Lung (tissue), 12 donors: ENCODE results near the gene SIGLEC1. TPM values are rescaled to one million over a fixed set of nuclear protein-coding genes. Genes with fewer than 3 reads are reported as not detected.

ENCODE experiments used
- ATAC-seq: fragments of 200-7000 bp; cut with Tn5 transposase; one replicate; pipeline ENCODE4 v1.9.1; 2020; ENCODE audit warnings: moderate number of reproducible peaks; ENCODE audit not compliant: insufficient read depth, low FRiP score
- DNase-seq, 3 donors: peaks; one replicate each; pipeline ENCODE4 v3.0.0-alpha.2; 2013 to 2017
- H3K27ac ChIP-seq, 2 donors: one replicate each; pipeline ENCODE4 v1.5.1; 2013; ENCODE audit warnings: mild to moderate bottlenecking in 2 of 2, moderate library complexity in 2 of 2, control low read depth in 1 of 2, inconsistent platforms in 1 of 2, low read depth in 1 of 2, low read length in 1 of 2
- H3K27me3 ChIP-seq, 3 donors: one replicate each; pipeline ENCODE4 v1.5.1; 2013; ENCODE audit warnings: low read length in 2 of 3; ENCODE audit not compliant: control insufficient read depth in 3 of 3, insufficient read depth in 3 of 3
- H3K36me3 ChIP-seq, 4 donors: one replicate each; pipeline ENCODE4 v1.5.1; 2013; ENCODE audit warnings: low read length in 4 of 4, mild to moderate bottlenecking in 1 of 4, moderate library complexity in 1 of 4; ENCODE audit not compliant: control insufficient read depth in 4 of 4, insufficient read depth in 4 of 4
- H3K4me1 ChIP-seq, 5 donors: one replicate each; pipeline ENCODE4 v1.5.1; 2013; ENCODE audit warnings: low read length in 5 of 5, mild to moderate bottlenecking in 2 of 5, moderate library complexity in 1 of 5; ENCODE audit not compliant: control insufficient read depth in 5 of 5, insufficient read depth in 5 of 5
- H3K4me3 ChIP-seq: one replicate; pipeline ENCODE4 v1.5.1; 2013; ENCODE audit warnings: mild to moderate bottlenecking, control low read depth, moderate library complexity
- H3K9ac ChIP-seq, 2 donors: one replicate each; pipeline ENCODE4 v1.5.1; 2013; ENCODE audit warnings: low read length in 2 of 2, control low read depth in 1 of 2; ENCODE audit not compliant: insufficient read depth in 1 of 2
- H3K9me3 ChIP-seq, 4 donors: one replicate each; pipeline ENCODE4 v1.5.1; 2013; ENCODE audit warnings: low read length in 3 of 4, mild to moderate bottlenecking in 1 of 4, moderate library complexity in 1 of 4; ENCODE audit not compliant: control insufficient read depth in 4 of 4, insufficient read depth in 3 of 4
- WGBS, 2 donors: extraction: QIAGEN DNeasy Blood & Tissue Kit; methylation state at CpG; one replicate each; pipeline ENCODE4 v1.1.7; 2013; 5-methylcytosine and 5-hydroxymethylcytosine counted together
- polyA plus RNA-seq, 2 donors: library from polyadenylated mRNA; stranded (reverse); fragments of 200-250 nt; gene quantifications; one replicate each; pipeline ENCODE4 v1.2.1, GENCODE V29; 2013
- total RNA-seq, 2 donors: library from RNA; depleted of rRNA in 1 of 2; stranded (reverse); fragments of >200 nt in 1 of 2; gene quantifications; one replicate each; pipeline ENCODE4 v1.2.1, GENCODE V29; 2014 to 2021
- TF ChIP-seq, protein P1 (sequence below): IDR thresholded peaks from 2 replicates; pipeline ENCODE4 v1.5.1; 2012; ENCODE audit warnings: mild to moderate bottlenecking; ENCODE audit errors: control extremely low read depth, extremely low read depth
- donor health status: control.
- donor health status: control.
- donor health status: Bipolar disorder and iron deficiency.
- donor health status: healthy.
- donor health status: DM: yes; HTN: yes; CAD: no.

SIGLEC1 gene
- total and polyA plus RNA-seq, 4 donors, result 3.7 to 34.2 (median 18.7) TPM

DNA sequence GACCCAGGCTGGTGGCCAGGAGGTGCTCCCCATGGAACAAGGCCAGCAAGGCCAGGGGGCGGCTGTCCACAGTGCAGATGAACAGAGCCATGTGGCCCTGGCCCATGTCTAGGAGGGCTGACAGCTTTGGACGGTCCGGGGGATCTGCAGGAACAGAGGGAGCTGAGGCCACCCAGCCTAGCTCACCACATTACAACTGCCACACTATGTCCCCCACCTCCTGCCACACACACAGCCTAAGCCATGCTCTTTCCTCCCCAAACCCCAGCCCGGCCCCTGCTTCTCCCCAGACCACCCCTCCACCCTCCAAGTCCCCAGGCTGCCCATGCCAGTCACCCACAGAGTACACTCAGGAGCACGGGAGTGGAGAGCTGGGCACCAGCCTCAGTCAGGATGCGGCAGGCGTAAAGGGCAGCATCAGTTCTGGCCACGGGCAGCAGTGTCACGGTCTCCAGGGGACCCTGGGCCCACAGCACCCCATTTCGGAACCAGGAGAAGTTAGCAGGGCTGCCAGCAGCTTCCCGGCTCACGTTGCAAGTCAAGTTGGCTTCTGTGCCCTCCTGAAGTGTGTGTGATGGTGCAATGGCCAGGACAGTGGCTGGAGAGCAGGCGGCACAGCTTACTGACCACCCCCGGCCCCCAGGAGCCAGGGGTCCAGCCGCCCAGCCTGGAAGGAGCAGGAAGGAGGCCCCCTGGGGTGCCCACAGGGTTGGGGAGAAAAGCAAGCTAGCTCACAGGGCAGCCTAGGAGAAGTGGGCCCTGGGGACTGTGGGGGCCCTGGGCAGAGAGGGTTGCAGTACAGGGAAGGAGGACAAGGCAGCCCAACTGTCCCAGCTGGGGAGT is 15.4 kb downstream of the SIGLEC1 start:
- Histone ChIP-seq H3K36me3 (no peaks in the 10 kb centered on the region), H3K27ac (no peak overlapping the region), H3K9ac (no peak overlapping the region), H3K4me1 (peaks cover 0 to 10% (median 0%) of the 10 kb centered on the region in 5 donors), H3K9me3 (peaks cover 0 to 5% (median 2%) of the 10 kb centered on the region in 4 donors), H3K4me3 (no peak overlapping the region), H3K27me3 (no peaks in the 10 kb centered on the region)
- ATAC-seq (no peak), DNase-seq (no peak)
- TF ChIP-seq, protein P1, sequence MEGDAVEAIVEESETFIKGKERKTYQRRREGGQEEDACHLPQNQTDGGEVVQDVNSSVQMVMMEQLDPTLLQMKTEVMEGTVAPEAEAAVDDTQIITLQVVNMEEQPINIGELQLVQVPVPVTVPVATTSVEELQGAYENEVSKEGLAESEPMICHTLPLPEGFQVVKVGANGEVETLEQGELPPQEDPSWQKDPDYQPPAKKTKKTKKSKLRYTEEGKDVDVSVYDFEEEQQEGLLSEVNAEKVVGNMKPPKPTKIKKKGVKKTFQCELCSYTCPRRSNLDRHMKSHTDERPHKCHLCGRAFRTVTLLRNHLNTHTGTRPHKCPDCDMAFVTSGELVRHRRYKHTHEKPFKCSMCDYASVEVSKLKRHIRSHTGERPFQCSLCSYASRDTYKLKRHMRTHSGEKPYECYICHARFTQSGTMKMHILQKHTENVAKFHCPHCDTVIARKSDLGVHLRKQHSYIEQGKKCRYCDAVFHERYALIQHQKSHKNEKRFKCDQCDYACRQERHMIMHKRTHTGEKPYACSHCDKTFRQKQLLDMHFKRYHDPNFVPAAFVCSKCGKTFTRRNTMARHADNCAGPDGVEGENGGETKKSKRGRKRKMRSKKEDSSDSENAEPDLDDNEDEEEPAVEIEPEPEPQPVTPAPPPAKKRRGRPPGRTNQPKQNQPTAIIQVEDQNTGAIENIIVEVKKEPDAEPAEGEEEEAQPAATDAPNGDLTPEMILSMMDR, result no peak
- WGBS, 2 donors, result 89 to 93% methylated on average over 15 of the region's 15 CpGs

DNA sequence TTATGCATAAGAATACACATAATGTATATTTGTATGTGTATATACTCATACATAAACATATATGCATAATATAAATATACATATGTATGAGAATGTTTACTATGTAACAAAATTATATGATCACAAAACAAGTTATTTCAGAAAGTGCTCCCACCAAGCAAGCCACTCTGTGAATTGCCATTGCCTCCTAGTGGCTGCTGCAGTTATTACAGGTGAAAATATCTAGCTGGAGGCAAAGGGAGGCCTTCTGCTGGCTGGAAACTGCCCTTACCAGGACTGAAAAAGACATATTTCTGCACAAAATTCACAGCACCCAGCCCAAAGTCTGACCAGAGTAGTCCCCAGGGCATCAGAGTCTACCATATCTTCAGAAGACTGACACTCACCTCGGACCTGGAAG is 16.2 kb downstream of the SIGLEC1 start:
- no peak for DNase-seq
- WGBS, 2 donors, result 88 to 100% methylated on average over 1 of the region's 1 CpG
- no peak for ATAC-seq
- Histone ChIP-seq H3K4me1 (peaks cover 0 to 10% (median 0%) of the 10 kb centered on the region in 5 donors), H3K4me3 (no peak overlapping the region), H3K9ac (no peak overlapping the region), H3K27me3 (no peaks in the 10 kb centered on the region), H3K27ac (no peak overlapping the region), H3K9me3 (peaks cover 0 to 5% (median 2%) of the 10 kb centered on the region in 4 donors), H3K36me3 (no peaks in the 10 kb centered on the region)
- TF ChIP-seq, protein P1, result no peak

DNA sequence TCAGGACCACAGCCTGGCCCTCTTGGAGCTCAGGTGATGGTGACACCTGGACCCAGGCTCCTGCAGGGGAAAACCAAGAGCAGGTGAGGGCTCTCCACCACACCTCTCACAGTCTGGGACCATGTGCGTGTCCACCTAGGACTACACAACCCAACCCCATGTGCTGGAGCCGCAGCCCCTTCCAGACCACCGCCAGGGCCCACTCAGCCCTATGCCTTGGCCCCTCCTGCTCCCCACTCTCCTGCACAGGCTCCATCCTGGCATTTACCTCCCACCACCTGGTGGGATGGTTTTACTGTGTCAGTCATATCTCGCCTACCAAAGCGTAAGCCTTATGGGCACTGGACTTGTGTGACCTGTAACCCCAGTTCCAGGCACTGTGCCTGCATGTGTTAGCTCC is 17.5 kb downstream of the SIGLEC1 start:
- H3K9ac ChIP-seq, result no peak overlapping the region
- DNase-seq, result no peak
- no peak for ATAC-seq
- no peaks in the 10 kb centered on the region for H3K27me3 ChIP-seq
- H3K9me3 ChIP-seq, result peaks cover 0 to 7% (median 2%) of the 10 kb centered on the region in 4 donors
- no peaks in the 10 kb centered on the region for H3K36me3 ChIP-seq
- WGBS, 2 donors, result 93 to 98% methylated on average over 5 of the region's 5 CpGs
- TF ChIP-seq, protein P1, result no peak
- no peak overlapping the region for H3K4me3 ChIP-seq
- H3K27ac ChIP-seq, result no peak overlapping the region
- H3K4me1 ChIP-seq, result peaks cover 0 to 10% (median 0%) of the 10 kb centered on the region in 5 donors
